ENCODE measurements around the gene MAFG.

- TF ChIP-seq CTCF (IDR thresholded peaks at IDR 0.05) = no peak
- TF ChIP-seq EP300 (IDR thresholded peaks at IDR 0.05) = no peak
- TF ChIP-seq POLR2AphosphoS5 (IDR thresholded peaks at IDR 0.05) = no peak
- no peak for TF ChIP-seq POLR2A (IDR thresholded peaks at IDR 0.05)
Measured at GRCh38 chr17:81904600-81905423, 22.7 kb downstream of the MAFG start.
